Retina (tissue), 1 donor: Measurements from ENCODE around the gene TOB1.

Experiments
- DNase-seq: peaks from one replicate; pipeline ENCODE4 v3.0.0-alpha.2; 2016

Gene TOB1

DNA sequence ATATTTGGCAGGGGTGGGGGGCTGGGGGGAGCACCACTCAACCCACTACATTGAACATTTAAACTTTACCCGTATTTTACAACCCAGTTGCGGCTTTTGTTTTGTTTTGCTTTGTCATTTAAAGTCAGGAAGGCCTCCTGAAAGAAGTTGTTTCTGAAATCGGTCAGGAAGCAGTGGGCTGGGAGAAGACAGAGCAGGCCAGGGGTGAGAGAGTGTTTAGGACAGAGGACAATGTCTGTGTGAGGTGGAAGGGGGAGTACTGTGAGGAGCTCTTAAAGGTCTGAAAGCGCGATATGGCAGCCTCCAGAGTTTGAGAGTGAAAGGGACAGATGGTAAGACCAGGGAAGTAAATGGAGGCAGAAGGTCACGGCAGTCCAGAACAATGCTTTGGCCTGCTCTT lies 36.8 kb downstream of the TOB1 start:
- DNase-seq = no peak

GRCh38 chr17:50828508-50829170 lies 37.5 kb downstream of the TOB1 start:
- DNase-seq = no peak

- no peak for DNase-seq
These were observed 41.0 kb downstream of the TOB1 start for GRCh38 chr17:50825188-50825587.

GRCh38 chr17:50824429-50824828 lies 41.7 kb downstream of the TOB1 start:
- no peak for DNase-seq

DNA sequence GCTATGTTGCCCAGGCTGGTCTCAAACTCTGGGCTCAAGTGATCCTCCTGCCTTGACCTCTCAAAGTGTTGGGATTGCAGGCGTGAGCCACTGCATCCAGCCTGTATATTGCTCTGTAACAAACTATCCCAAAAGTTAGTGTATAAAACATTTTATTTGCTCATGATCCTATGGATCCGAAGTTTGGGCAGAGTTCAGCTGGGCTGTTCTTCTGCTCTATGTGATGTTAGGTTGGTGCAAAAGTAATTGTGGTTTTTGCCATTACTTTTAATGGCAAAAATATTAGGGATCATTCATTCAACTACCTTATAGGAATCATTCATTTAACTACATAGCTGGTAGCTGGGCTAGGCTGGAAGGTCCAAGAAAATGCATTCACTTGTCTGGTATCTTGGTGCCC lies 43.6 kb downstream of the TOB1 start:
- DNase-seq = no peak

- DNase-seq = no peak
These were observed 45.5 kb downstream of the TOB1 start for GRCh38 chr17:50820651-50821050.

GRCh38 chr17:50818921-50819657 lies 47.1 kb downstream of the TOB1 start:
- DNase-seq = no peak

GRCh38 chr17:50818261-50818660 lies 47.9 kb downstream of the TOB1 start:
- no peak for DNase-seq

- no peak for DNase-seq
These were observed 48.3 kb downstream of the TOB1 start for GRCh38 chr17:50817838-50818237.

DNA sequence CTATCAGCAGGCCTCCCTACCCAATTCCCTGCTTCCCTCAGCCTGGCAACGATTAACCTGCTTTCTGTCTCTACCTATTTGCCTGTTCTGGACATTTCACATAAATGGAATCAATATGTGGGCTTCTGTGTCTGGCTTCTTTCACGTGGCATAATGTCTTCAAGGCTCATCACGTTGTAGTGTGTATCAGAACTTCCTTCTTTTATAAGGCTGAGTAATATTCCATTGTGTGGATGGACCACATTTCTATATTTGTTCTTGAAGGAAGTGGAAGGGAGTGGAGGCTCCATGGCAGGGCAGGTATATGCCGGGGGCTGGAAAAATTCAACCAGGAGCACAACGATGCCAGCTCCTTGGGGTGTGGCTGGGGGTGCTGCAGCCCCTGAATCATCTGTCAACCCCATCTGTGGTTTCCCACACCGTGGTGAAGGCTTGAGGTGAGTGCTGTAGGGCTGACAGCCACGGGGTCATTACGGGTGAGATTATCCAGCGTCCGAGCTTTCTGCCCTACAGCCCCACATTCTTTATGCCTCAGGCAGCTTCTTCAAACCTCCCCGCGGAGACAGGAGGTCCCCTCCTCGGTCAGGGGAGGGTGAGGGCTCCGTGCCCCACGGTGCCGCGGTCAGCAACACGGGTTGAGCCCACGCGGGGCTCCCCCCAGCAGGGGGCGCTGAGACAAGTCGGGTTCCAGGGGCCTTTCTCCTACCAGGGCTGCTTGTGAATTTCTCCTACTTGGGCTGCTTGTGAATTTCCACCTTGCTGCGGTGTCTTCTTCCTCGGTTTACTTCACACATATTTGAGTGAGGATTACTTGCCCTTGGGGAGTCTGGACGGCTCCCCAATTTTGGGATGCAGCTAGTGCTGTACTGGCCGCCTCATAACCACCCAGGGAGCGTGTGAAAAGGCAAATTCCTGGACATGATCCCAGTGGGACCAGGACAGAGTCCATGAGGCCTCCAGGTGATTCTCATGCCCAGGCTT lies 49.1 kb downstream of the TOB1 start:
- peak; percentile 58 for DNase-seq

DNA sequence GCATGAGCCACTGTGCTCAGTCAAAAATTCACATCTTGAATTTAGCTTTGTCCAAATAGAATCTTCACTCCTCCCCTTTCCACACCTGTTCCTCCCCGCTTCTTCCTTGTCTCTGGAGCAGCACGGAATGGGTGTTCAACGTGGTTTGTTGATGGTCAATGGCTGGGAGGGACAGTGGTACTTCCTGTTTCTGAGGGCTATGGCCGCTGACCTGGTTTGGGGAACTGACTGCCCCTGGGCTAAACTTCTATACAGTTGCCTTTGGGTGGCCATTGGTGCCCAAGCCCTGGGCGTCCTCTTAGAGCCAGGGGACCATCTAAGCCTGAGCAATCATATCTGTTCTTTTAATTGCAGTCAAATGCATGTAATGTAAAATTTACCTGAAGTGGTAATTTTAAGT lies 49.9 kb downstream of the TOB1 start:
- DNase-seq = no peak

DNA sequence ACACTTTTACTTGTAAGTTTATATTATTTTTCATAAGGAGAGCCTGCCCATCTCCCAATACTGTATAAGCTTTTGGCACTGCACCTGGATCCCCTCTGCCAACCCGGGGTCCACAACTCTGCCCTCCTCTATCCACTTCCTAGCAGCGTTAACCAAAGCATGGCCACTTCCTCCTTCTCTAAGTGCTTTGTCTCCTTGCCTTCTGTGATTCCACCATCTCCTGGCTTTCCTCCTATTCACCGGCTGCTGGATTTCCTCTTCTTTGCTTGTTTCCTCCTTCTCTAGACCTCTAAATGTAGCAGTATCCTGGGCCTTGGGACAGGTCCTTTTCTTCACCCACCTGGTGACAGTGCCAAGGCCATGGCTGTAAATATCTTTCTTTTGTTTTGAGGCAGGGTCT lies 50.8 kb downstream of the TOB1 start:
- no peak for DNase-seq

DNA sequence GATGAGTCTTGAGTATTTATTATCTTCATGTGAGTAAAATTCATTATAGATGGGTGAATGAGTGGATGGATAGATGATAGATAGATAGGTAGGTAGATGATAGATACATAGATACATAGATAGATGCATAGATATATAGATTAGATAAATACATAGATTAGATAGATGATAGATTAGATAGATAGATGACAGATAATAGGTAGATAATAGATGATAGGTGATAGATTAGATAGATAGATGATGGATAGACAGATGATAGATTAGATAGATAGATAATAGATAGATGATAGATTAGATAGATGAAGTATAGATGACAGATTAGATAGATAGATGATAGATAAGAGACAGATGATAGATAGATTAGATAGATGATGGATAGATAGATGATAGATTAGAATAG lies 52.6 kb downstream of the TOB1 start:
- DNase-seq = no peak
